ENCODE measurements around the gene AFP.
"Not testable (repeated sequence)": the region's sequence is repeated elsewhere in the genome, so short reads cannot be mapped to it uniquely, and the experiment has no call there.

The AFP gene

GRCh38 chr4:73435984-73436383 is at the start of gene AFP:
Gene AFP, plus strand, starts transcription at chr4:73436221. Its CDS starts 42 bp downstream, at chr4:73436263.
- no peak for DNase-seq
- CTCF ChIA-PET, result no interaction called here
- Mint-ChIP-seq H3K36me3 (no peaks in the 10 kb centered on the region), H3K4me1 (no peaks in the 10 kb centered on the region), H3K9me3 (no peaks in the 10 kb centered on the region), H3K27me3 (no peaks in the 10 kb centered on the region), H3K4me3 (no peak within 1 kb of the TSS), H3K27ac (no peak within 1 kb of the TSS)

GRCh38 chr4:73387552-73387951 is 48.5 kb upstream of the AFP start:
- H3K4me1 Mint-ChIP-seq, result no peaks in the 10 kb centered on the region
- no peak overlapping the region for H3K4me3 Mint-ChIP-seq
- H3K27me3 Mint-ChIP-seq, result no peaks in the 10 kb centered on the region
- no peak for DNase-seq
- CTCF ChIA-PET, result no interaction called here
- H3K36me3 Mint-ChIP-seq, result no peaks in the 10 kb centered on the region
- peaks cover 2% of the 10 kb centered on the region for H3K9me3 Mint-ChIP-seq
- no peak overlapping the region for H3K27ac Mint-ChIP-seq

GRCh38 chr4:73388887-73389286 is 47.1 kb upstream of the AFP start:
- no peak overlapping the region for H3K27ac Mint-ChIP-seq
- H3K9me3 Mint-ChIP-seq, result peaks cover 2% of the 10 kb centered on the region
- H3K36me3 Mint-ChIP-seq, result no peaks in the 10 kb centered on the region
- no peaks in the 10 kb centered on the region for H3K4me1 Mint-ChIP-seq
- no peaks in the 10 kb centered on the region for H3K27me3 Mint-ChIP-seq
- CTCF ChIA-PET, result no interaction called here
- DNase-seq, result no peak
- H3K4me3 Mint-ChIP-seq, result no peak overlapping the region

- CTCF ChIA-PET, H3K9me3 Mint-ChIP-seq, H3K4me3 Mint-ChIP-seq, H3K4me1 Mint-ChIP-seq, H3K36me3 Mint-ChIP-seq, H3K27me3 Mint-ChIP-seq, H3K27ac Mint-ChIP-seq, DNase-seq: not testable (repeated sequence)
These were observed 46.4 kb upstream of the AFP start for GRCh38 chr4:73389663-73390062.

GRCh38 chr4:73391774-73392173 is 44.2 kb upstream of the AFP start:
- DNase-seq, result no peak

GRCh38 chr4:73392936-73393335 is 43.1 kb upstream of the AFP start:
- no peaks in the 10 kb centered on the region for H3K36me3 Mint-ChIP-seq
- H3K4me3 Mint-ChIP-seq, result no peak overlapping the region
- H3K27ac Mint-ChIP-seq, result no peak overlapping the region
- no peak for DNase-seq
- CTCF ChIA-PET, result no interaction called here
- H3K4me1 Mint-ChIP-seq, result no peaks in the 10 kb centered on the region
- no peaks in the 10 kb centered on the region for H3K27me3 Mint-ChIP-seq
- no peaks in the 10 kb centered on the region for H3K9me3 Mint-ChIP-seq

More at GRCh38 chr4:73391774-73392173, 44.2 kb upstream of the AFP start:
- Mint-ChIP-seq H3K4me3 (no peak overlapping the region), H3K36me3 (no peaks in the 10 kb centered on the region), H3K27ac (no peak overlapping the region), H3K4me1 (no peaks in the 10 kb centered on the region), H3K27me3 (no peaks in the 10 kb centered on the region), H3K9me3 (no peaks in the 10 kb centered on the region)
- CTCF ChIA-PET, result no interaction called here

- Mint-ChIP-seq H3K9me3 (no peaks in the 10 kb centered on the region), H3K4me3 (no peak overlapping the region), H3K27me3 (no peaks in the 10 kb centered on the region), H3K27ac (no peak overlapping the region), H3K4me1 (no peaks in the 10 kb centered on the region), H3K36me3 (no peaks in the 10 kb centered on the region)
- CTCF ChIA-PET, result no interaction called here
- DNase-seq, result no peak
These were observed 39.7 kb upstream of the AFP start for GRCh38 chr4:73396304-73396703.

- DNase-seq, result no peak
- CTCF ChIA-PET, result no interaction called here
- no peak overlapping the region for H3K4me3 Mint-ChIP-seq
- H3K36me3 Mint-ChIP-seq, result no peaks in the 10 kb centered on the region
- no peak overlapping the region for H3K27ac Mint-ChIP-seq
- H3K9me3 Mint-ChIP-seq, result no peaks in the 10 kb centered on the region
- H3K27me3 Mint-ChIP-seq, result no peaks in the 10 kb centered on the region
- H3K4me1 Mint-ChIP-seq, result no peaks in the 10 kb centered on the region
These were observed 38.7 kb upstream of the AFP start for GRCh38 chr4:73396993-73397972.

- H3K4me1 Mint-ChIP-seq, result no peaks in the 10 kb centered on the region
These were observed 34.6 kb upstream of the AFP start for GRCh38 chr4:73401412-73401811.

GRCh38 chr4:73404042-73404441 is 32.0 kb upstream of the AFP start, which contains the start of gene ALB:
Gene ALB, plus strand, starts transcription at chr4:73404287. Its CDS starts 41 bp downstream, at chr4:73404328.
- no peaks in the 10 kb centered on the region for H3K36me3 Mint-ChIP-seq
- H3K27ac Mint-ChIP-seq, result no peak within 1 kb of the TSS
- CTCF ChIA-PET, result no interaction called here
- H3K27me3 Mint-ChIP-seq, result no peaks in the 10 kb centered on the region
- H3K9me3 Mint-ChIP-seq, result no peaks in the 10 kb centered on the region
- H3K4me3 Mint-ChIP-seq, result no peak within 1 kb of the TSS
- no peaks in the 10 kb centered on the region for H3K4me1 Mint-ChIP-seq
- no peak for DNase-seq

More at GRCh38 chr4:73401412-73401811, 34.6 kb upstream of the AFP start:
- DNase-seq, result no peak
- Mint-ChIP-seq H3K4me3 (no peak overlapping the region), H3K27ac (no peak overlapping the region), H3K9me3 (no peaks in the 10 kb centered on the region), H3K36me3 (no peaks in the 10 kb centered on the region), H3K27me3 (no peaks in the 10 kb centered on the region)
- CTCF ChIA-PET, result no interaction called here

GRCh38 chr4:73404457-73404856 is 31.6 kb upstream of the AFP start:
- Mint-ChIP-seq H3K9me3 (no peaks in the 10 kb centered on the region), H3K36me3 (no peaks in the 10 kb centered on the region), H3K27me3 (no peaks in the 10 kb centered on the region), H3K4me1 (no peaks in the 10 kb centered on the region), H3K4me3 (no peak overlapping the region), H3K27ac (no peak overlapping the region)
- no peak for DNase-seq
- CTCF ChIA-PET, result no interaction called here

GRCh38 chr4:73405138-73405537 is 30.9 kb upstream of the AFP start:
- no peak overlapping the region for H3K27ac Mint-ChIP-seq
- DNase-seq, result no peak
- CTCF ChIA-PET, result no interaction called here
- H3K4me1 Mint-ChIP-seq, result no peaks in the 10 kb centered on the region
- no peaks in the 10 kb centered on the region for H3K9me3 Mint-ChIP-seq
- no peaks in the 10 kb centered on the region for H3K36me3 Mint-ChIP-seq
- no peaks in the 10 kb centered on the region for H3K27me3 Mint-ChIP-seq
- no peak overlapping the region for H3K4me3 Mint-ChIP-seq

- no peaks in the 10 kb centered on the region for H3K36me3 Mint-ChIP-seq
- no peak overlapping the region for H3K4me3 Mint-ChIP-seq
- CTCF ChIA-PET, result interaction anchor here (0.8 kb wide), 1 partner anchor 12 kb away, joined by 3 read pairs; no protein-coding TSS in a partner anchor
- H3K27ac Mint-ChIP-seq, result no peak overlapping the region
- DNase-seq, result no peak
- H3K9me3 Mint-ChIP-seq, result no peaks in the 10 kb centered on the region
- H3K27me3 Mint-ChIP-seq, result no peaks in the 10 kb centered on the region
- no peaks in the 10 kb centered on the region for H3K4me1 Mint-ChIP-seq
These were observed 29.5 kb upstream of the AFP start for GRCh38 chr4:73406548-73406875.

GRCh38 chr4:73407227-73407673 is 28.8 kb upstream of the AFP start:
- no peaks in the 10 kb centered on the region for H3K4me1 Mint-ChIP-seq
- no peak overlapping the region for H3K4me3 Mint-ChIP-seq
- no peaks in the 10 kb centered on the region for H3K9me3 Mint-ChIP-seq
- H3K27me3 Mint-ChIP-seq, result no peaks in the 10 kb centered on the region
- no peaks in the 10 kb centered on the region for H3K36me3 Mint-ChIP-seq
- no peak for DNase-seq
- CTCF ChIA-PET, result interaction anchor here (0.8 kb wide), 1 partner anchor 12 kb away, joined by 3 read pairs; no protein-coding TSS in a partner anchor
- no peak overlapping the region for H3K27ac Mint-ChIP-seq

GRCh38 chr4:73408181-73408867 is 27.7 kb upstream of the AFP start:
- H3K9me3 Mint-ChIP-seq, result no peaks in the 10 kb centered on the region
- CTCF ChIA-PET, result no interaction called here
- no peak for DNase-seq
- no peaks in the 10 kb centered on the region for H3K27me3 Mint-ChIP-seq
- H3K27ac Mint-ChIP-seq, result no peak overlapping the region
- H3K4me1 Mint-ChIP-seq, result no peaks in the 10 kb centered on the region
- H3K4me3 Mint-ChIP-seq, result no peak overlapping the region
- H3K36me3 Mint-ChIP-seq, result no peaks in the 10 kb centered on the region
